IPS DF 4.7 (cell line): ENCODE results near the gene C12orf42.
"Not testable (repeated sequence)": the region's sequence is repeated elsewhere in the genome, so short reads cannot be mapped to it uniquely, and the experiment has no call there.

Experiments used
- DNase-seq: peaks from one replicate; pipeline ENCODE4 v3.0.0-alpha.2; 2013; ENCODE audit warnings: low spot score; ENCODE audit errors: extremely low read depth

The C12orf42 gene

GRCh38 chr12:103494734-103495468 lies 867 bp downstream of the C12orf42 start:
- DNase-seq: no peak

DNA sequence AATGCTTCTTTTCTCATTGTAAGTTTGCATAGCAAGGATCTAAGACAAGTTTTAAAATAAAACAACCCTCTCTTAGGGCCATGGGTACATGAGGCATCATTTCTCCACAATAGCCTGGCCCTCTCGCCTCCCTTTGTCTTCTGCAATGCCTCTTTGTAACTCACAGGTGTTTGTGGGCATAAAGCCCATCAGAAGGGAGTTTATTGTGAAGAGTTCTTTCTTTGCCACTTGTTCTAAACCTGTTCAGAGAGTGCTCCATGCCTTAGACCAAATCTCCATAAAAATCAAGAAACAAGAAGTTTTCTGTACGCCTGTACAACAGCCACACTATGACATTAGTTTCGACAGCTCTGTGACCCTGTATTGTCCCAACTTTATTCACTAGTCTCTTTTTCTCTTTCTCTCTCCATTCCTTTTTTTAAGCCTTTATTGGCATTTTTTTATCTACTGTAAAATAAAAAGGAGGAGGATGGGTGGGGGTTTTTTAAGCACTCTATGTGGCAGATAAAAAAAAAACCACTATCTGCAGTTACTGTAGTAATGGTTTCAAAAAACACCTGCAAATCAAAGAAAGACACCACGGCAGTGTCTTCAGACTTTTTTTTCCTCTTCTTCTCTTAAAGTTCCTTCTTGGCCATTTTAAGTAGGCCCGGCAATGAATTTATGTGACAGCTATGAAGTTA lies 1.6 kb downstream of the C12orf42 start:
- no peak for DNase-seq

- no peak for DNase-seq
Measured at GRCh38 chr12:103493199-103493598, 2.6 kb downstream of the C12orf42 start.

DNA sequence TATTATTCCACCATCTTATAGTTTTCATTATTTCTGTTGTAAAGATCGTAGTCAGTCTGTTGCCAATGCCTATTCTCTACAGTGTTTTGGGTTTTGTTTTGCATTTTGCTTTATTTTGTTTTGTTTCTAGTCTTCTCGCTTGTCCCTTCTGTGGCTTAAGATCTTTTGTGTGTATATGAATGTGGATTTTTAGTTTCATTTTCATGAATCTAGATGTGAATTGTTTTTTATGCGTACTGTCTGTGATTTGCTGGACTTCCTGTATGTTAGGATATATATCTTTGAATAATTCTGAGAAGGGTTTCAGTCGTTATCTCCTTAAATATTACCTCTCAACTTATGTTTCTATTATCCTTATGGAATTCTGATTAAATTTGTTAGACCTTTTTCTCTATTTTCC lies 13.4 kb downstream of the C12orf42 start:
- no peak for DNase-seq

DNA sequence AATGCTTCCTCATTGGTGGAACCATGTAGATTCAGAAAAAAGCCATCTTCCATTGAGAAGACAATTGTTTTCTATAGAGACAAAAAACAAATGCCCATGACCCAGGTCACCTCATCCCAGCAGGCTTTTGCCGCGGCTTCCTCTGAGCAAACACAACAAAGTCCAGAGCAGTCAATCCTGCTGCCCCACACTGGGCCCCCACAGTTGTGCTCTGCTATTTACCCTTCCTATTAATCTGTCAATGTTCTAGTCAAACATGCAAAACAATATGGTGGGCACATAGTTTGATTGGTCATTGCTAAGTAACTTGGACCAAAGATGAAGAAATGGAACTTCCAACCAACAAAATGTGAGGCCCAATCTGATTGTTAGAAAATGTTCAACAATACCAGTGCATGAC lies 20.7 kb downstream of the C12orf42 start:
- no peak for DNase-seq

- DNase-seq: no peak
Measured at GRCh38 chr12:103470664-103471063, 25.1 kb downstream of the C12orf42 start.

DNA sequence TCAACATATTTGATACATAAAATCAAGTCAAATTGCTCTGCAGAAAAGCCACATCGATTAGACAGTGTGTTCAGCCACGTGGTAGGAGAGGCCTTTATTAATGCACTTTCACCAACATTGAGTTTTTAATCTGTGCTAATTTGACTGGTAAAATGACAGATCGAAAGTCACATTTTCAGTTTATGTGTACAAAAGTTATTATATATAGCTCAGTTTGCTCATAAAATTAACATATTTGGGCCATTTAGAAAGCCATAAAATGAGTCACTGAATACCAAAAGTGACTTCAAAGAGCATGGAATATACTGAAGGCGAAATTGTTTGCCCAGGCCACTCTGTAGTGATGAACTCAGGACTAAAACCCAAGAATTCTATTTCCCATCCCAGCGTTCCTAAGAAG lies 26.0 kb downstream of the C12orf42 start:
- no peak for DNase-seq

DNA sequence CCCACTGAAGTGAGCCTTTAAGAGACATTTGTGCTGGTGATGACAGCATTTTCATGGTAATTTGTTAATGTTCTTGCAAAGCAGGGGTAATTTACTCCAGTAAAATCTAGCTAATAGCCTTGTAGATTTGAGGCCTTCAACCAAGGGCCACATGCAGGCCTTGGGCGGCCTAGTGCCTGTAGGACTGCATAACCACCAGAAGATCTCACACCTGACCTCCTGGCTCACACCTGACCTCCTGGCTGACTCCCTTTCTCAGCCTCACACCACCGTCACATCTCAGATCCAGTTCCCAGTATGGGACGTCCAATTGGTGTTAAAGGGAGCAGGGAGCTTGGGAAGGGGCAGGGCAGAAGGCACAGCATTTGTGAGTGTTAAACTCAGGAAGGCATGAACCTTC lies 26.9 kb downstream of the C12orf42 start:
- no peak for DNase-seq

DNA sequence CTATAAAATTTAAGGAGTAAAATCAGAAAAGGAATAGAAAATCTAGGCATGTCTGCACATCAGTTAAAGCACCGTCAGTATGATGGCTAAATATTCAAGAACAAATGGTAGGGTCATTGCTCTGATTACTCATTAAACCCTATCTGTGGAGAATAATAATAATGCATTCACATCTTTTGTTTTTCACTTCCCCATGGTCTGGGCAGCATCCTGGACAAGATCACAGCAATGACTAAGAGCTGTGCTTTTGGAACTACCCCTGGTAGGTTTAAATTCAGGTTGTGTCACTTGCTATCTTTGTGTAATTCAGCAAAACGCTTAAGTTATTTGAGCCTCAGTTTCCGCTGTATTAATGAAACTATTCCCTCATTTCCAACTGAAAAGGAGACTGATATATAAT lies 33.1 kb downstream of the C12orf42 start:
- DNase-seq: no peak

- no peak for DNase-seq
Measured at GRCh38 chr12:103457471-103457870, 38.3 kb downstream of the C12orf42 start.

- DNase-seq: no peak
Measured at GRCh38 chr12:103456006-103456405, 39.8 kb downstream of the C12orf42 start.

DNA sequence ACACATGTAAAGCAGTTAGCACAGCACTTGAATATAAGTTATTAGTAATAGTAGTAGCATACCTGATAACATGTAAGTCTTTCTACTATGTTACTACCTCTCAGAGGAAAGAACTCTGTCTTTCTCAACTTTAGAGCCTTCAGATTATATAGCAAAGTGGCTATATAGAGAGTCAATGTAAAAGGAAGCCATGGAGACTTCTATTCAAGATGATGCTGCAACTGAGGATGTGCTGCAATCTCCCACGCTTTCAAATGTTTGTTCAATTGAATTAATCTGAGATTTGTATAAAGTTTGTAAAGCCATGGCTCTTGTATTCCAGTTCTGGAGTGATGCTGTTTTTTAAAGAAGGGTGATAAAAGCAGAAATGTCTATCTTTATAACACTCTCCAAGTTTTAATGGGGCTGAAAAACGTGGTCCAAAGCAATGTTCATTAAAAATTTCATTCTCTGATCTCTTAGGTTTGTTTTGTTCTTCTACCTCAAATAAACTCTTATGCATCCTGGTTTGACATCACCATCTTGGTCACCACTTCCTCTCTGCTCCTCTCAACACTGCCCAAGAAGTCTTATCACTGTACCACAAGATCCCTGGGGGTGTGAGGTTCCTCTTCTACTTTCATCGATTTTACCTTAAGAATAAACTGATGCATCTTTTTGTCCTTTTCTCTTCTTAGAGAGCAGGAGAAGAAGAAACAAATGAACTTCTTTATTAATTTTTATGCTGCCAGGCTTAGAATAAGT lies 40.6 kb downstream of the C12orf42 start:
- no peak for DNase-seq

DNA sequence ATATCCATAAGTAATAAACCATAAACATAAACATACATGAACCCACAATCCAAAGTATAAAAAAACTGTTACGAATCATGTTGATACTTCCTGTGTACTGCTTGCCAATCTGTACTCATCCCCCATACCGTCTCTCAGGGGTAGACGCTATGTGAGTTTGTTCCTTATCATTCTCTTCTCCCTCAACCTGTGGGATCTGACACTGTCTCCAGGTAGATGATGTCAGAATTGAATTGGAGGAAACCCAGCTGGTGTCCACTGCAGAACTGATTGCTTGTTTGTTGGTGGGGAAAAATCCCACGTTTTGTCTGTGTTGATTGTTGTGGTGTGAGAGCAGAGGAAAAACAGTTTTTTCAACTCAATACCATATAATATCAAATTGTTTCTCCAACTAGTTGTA lies 50.8 kb downstream of the C12orf42 start:
- DNase-seq: no peak

GRCh38 chr12:103442822-103443221 lies 52.9 kb downstream of the C12orf42 start:
- no peak for DNase-seq

- DNase-seq: no peak
Measured at GRCh38 chr12:103442182-103442555, 53.6 kb downstream of the C12orf42 start.

DNA sequence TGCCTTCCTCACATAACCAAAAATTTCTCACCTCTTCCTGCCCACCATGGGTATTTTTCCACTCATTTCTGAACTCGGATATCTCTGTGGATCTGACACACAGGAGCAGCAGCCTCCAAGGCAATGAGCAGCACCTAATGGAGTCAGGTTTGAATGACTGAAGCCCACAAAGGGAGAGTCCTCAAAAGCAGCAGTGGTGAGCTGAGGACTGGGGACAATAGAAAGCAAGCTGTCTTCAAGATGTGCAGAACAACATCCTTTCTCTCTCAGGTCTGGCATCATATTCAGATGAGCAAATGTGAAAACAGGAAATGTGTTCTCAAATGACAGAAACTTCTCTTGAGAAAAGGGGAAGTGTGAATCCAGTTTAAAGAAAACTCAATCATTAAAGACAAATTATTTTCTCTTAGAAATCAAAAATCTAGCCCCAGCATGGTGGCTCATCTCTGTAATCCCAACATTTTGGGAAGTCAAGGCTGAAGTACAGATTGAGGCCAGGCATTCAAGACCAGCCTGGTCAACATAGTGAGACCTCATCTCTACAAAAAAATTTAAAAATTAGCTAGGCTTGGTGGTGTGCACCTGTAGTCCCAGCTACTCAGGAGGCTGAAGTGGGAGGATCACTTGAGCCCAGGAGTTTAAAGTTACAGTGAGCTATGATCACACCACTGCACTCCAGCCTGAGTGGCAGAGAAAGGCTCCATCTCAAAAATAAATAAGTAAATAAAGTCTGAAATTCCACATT lies 54.2 kb downstream of the C12orf42 start:
- no peak for DNase-seq

DNA sequence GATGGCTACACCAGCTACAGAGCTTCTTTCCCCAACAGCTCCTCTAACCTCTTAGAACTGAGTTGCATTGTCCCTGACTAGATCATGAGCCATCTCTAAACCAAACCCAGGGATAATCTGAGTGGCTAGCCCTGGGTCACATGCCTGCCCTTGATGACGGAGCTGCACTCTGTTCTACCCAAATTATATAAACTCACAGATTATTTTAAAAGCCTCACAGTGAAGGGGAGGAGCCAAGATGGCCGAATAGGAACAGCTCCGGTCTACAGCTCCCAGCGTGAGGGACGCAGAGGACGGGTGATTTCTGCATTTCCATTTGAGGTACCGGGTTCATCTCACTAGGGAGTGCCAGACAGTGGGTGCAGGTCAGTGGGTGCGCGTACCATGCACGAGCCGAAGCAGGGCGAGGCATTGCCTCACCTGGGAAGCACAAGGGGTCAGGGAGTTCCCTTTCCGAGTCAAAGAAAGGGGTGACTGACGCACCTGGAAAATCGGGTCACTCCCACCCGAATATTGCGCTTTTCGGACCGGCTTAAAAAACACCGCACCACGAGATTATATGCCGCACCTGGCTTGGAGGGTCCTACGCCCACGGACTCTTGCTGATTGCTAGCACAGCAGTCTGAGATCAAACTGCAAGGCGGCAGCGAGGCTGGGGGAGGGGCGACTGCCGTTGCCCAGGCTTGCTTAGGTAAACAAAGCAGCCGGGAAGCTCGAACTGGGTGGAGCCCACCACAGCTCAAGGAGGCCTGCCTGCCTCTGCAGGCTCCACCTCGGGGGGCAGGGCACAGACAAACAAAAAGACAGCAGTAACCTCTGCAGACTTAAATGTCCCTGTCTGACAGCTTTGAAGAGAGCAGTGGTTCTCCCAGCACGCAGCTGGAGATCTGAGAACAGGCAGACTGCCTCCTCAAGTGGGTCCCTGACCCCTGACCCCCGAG lies 61.3 kb downstream of the C12orf42 start:
- not testable (repeated sequence) for DNase-seq

DNA sequence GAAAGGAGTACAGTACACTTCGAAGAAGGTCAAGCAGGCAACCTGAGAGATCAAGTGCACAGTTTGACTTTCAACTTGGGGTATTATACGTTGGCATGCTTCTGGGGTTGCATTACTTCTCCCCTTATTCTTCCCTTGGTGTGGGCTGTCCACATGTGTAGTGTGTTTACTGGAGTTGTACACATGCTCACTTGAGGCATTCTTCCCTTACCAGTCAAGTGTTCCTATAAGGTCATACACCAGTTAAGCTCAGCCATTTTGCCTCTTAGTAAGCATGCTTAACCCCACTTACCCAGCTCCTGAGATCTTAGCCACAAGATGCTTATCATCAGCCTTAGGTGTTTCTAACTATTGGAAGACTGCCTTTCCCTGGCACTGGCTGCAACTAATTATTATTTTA lies 63.8 kb downstream of the C12orf42 start:
- DNase-seq: no peak

GRCh38 chr12:103431387-103431786 lies 64.4 kb downstream of the C12orf42 start:
- DNase-seq: no peak

- not testable (repeated sequence) for DNase-seq
Measured at GRCh38 chr12:103425674-103426073, 70.1 kb downstream of the C12orf42 start.
